GM18499 (cell line): ENCODE measurements around the gene SPON1.
"Not testable (repeated sequence)": the region's sequence is repeated elsewhere in the genome, so short reads cannot be mapped to it uniquely, and the experiment has no call there.

ENCODE experiments used
- ATAC-seq: cut with Tn5 transposase; IDR thresholded peaks from one replicate; pipeline ENCODE4 v1.9.1; 2021; ENCODE audit warnings: moderate number of reproducible peaks; ENCODE audit not compliant: insufficient read depth, unreplicated experiment

SPON1 gene

DNA sequence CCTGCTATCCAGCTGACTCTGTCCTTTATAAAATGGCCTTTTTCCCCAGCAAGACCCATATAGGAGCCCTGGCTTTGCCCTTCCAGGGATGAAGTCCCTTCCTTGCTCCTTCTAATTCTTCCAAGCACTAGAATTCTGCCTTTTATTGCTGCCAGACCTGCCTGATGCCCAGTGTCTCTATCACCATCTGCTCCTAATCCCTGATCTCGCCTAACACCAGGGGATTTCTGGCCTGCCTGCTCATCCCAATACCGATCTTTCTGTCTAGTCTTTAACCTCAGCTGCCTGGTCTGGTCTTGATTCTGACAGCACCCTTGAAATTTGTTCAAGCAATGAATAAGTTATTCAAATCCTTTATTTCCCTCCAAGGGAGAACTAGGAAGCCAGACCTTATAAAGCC lies 150.2 kb downstream of the SPON1 start:
- ATAC-seq, result no peak

GRCh38 chr11:14114269-14114668 lies 151.7 kb downstream of the SPON1 start:
- ATAC-seq, result no peak

DNA sequence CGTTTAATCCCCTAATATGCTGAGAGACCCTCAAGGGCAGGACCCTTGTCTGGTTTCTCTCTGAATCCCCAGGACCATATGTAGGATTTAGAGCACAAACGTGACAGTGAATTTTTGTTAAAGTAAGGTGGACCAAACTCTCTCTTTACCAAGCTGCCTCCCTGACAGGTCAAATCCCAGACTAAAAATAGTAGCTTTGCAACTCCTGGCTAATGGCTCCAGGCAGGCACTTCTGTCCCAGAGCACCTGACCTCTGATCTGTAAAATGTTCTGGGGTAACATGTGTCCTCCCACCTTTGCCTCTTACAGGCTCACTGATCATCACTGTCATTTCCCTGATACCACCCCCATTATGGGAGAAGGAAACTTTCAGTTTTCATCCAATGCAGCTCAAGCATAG lies 152.3 kb downstream of the SPON1 start:
- ATAC-seq, result no peak

DNA sequence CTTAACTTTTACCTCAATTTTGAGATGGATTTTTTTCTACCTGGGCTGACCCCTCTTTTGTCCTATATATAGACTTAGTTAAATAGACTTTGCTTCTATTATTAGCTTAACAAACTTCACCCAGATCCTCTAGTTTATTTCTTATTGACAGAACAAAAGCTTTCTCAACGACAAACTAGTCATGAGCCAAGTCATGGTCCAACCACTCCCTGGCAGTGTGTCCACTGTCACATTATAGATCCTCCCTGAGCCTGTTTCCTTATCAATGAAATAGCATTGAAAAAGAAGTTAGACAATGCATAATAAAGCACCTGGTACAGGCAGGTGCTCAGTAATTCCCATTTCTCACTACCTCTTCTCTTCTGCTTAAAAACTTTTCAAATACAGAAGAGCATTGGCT lies 155.1 kb downstream of the SPON1 start:
- ATAC-seq, result no peak

GRCh38 chr11:14118072-14118471 lies 155.5 kb downstream of the SPON1 start:
- ATAC-seq, result no peak

DNA sequence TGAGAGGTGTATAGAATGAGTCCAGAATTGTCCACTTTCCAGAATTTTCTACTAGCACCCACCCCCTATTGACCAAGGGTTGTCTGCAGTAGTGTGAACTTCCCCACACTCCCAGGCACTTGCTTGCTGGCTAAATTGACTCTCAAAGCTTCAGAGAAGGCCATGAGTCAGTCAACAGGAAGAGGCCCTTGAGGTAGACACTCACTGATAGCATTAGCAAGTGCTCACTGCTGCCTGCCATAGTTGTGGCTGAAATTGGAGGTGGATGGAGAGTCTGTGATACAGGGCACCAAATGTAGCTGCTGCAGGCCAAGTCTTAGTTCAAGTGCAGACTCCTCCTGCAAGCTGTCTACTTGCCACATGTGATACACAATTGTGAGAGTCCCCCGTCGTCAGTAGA lies 156.8 kb downstream of the SPON1 start:
- no peak for ATAC-seq

- no peak for ATAC-seq
Observed at GRCh38 chr11:14124350-14124749, 161.8 kb downstream of the SPON1 start.

DNA sequence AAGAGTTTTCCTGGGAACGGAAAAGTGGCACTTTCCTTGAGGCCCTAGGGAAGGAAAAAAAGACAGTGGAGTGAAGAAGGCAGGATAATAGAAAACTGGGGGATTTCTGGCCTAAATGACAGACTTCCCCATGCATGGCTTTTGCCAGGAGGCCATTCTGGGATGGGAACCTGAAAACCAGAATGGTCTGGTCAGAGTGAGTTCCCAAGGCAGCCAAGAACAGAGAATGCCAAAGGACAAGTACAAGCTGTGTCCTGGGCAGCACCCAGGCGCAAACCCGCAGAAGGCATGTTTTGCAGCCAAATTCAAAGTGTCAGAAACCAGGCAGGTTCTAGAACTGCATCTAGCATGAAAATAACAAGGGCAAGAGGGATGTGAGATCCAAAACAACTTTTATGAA lies 162.4 kb downstream of the SPON1 start:
- no peak for ATAC-seq

GRCh38 chr11:14125529-14125928 lies 163.0 kb downstream of the SPON1 start:
- no peak for ATAC-seq

DNA sequence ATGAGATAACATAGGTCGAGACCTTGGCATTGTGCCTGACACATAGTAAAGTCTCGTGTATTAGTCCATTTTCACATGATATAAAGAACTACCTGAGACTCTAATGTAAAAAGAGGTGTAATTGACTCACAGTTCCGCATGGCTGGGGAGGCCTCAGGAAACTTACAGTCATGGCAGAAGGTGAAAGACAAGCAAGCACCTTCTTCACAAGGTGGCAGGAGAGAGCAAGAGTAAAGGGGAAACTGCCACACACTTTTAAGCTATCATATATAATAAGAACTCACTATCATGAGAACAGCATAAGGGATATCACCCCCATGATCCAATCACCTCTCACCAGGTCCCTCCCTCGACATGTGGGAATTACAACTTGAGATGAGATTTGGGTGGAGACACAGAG lies 165.2 kb downstream of the SPON1 start:
- no peak for ATAC-seq

GRCh38 chr11:14132312-14132711 lies 169.8 kb downstream of the SPON1 start:
- no peak for ATAC-seq

- no peak for ATAC-seq
Observed at GRCh38 chr11:14133381-14133780, 170.9 kb downstream of the SPON1 start.

DNA sequence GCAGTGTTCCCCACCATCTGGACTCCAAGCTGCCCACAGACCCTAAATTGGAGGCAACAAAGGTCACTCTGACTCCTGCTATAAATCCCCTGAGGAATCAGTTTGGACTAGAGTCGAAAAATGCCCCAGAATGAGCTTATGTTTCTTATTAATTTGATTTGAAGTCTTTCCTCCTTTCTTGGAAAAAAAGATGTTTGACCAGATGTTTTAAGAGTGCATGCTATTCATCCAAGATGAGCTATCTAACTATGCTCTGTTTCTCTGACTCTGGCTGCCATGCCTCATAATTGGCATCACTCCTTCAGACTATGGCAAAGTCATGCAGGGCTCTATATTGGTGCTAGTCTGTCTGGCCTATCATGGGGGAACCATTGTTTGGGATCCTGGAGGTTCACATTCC lies 174.0 kb downstream of the SPON1 start:
- ATAC-seq, result no peak

DNA sequence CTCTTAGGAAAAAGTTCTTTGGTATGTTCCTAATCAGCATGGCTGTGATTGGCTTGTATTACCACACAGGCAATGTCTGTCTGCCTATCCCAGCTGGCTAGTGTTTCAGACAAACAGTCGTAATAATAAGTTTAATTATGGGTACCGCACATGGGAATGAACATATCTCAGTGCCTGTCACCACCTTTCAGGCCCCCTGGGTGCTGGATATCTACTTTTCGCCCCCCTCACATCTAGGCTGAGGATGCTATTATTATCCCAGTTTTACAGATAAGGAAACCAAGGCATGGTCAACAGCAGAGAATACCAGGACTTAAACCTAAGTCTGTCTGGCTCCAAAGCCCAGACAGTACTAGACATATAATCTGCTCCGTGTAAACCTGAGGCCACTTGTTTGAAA lies 174.8 kb downstream of the SPON1 start:
- no peak for ATAC-seq

- ATAC-seq, result no peak
Observed at GRCh38 chr11:14140991-14141390, 178.5 kb downstream of the SPON1 start.

DNA sequence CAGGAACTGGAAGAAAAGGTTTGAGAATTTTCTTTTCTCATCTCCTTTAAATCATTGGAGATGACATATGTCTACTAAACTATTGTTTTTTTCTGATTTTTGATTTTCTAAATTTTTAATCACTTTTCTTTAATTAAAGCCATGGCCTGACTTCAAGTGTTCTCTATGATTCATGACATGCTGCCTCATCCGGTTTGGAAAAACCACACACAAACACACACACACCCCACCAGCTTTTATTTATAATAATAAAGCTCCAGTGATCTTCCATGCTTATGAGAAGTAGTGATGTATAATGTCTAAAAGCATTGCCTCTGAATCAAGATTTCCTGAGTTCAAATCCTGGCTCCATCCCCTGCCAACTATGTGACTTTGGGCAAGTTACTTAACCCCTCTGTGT lies 179.2 kb downstream of the SPON1 start:
- ATAC-seq, result no peak

- ATAC-seq, result no peak
Observed at GRCh38 chr11:14144934-14145333, 182.4 kb downstream of the SPON1 start.

GRCh38 chr11:14148653-14149273 lies 186.2 kb downstream of the SPON1 start:
- no peak for ATAC-seq

- no peak for ATAC-seq
Observed at GRCh38 chr11:14149683-14150082, 187.2 kb downstream of the SPON1 start.

DNA sequence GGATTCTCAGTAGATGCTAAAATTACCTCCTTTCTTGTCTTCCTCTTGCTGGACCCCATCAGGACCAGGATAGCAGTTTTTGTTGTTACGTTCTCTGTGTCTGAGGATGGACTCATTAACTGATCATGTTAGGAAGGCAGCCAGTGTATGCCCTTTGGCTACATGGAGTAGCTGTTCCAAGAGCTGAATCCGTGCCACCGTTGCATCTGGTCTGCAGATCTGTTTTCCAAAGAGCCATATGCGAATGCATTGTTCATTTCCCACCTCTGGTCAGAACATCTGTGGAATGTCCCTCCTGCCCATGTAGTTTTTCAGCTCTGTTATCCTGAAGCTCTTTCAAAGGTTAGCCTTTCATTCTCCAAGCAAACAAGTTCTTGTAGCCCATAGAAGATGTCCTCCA lies 188.4 kb downstream of the SPON1 start:
- ATAC-seq, result no peak

GRCh38 chr11:14154103-14154502 lies 191.6 kb downstream of the SPON1 start:
- ATAC-seq, result not testable (repeated sequence)

- no peak for ATAC-seq
Observed at GRCh38 chr11:14158393-14158792, 195.9 kb downstream of the SPON1 start.

DNA sequence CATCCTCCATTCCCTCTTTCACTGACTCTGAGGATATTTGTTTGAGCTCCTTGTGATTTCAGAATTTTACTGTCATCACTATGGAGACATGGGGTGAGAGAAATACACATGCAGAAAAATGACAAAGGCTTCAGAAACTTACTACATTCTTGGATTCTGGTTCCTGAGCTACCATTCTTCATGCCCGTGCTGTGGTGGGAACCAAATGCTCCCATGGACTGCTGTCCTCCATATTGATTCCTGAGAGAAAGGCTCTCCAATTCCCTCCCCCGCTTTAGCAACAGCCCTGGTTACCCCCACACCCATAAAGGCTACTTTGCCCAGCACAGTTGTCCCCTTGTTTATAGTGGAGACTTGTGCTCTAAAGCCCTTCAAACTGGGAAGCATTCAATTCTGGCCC lies 201.1 kb downstream of the SPON1 start:
- ATAC-seq, result no peak
